Esophagus muscularis mucosa (tissue), 4 donors: ENCODE data around the gene CDHR5. TPM values are rescaled to one million over a fixed set of nuclear protein-coding genes. Genes with fewer than 3 reads are reported as not detected.

Experiments used
- DNase-seq: peaks from one replicate; pipeline ENCODE4 v3.0.0-alpha.2; 2017; ENCODE audit errors: extremely low spot score
- H3K27ac ChIP-seq, 4 donors: fragments of 200-600 bp; sonication (generic); replicated peaks in 1 of 4; 1 replicate in 3 of 4; 2 replicates in 1 of 4; pipeline ENCODE4 v1.5.1; 2016 to 2019; ENCODE audit warnings: mild to moderate bottlenecking in 1 of 4
- H3K27me3 ChIP-seq, 4 donors: fragments of 200-600 bp; sonication (generic); one replicate each; pipeline versions ENCODE4 v1.5.1 to v1.6.0; 2016 to 2019
- H3K36me3 ChIP-seq, 4 donors: fragments of 200-600 bp; sonication (generic); one replicate each; pipeline ENCODE4 v1.5.1; 2016 to 2019
- H3K4me1 ChIP-seq, 4 donors: fragments of 200-600 bp; sonication (generic); one replicate each; pipeline ENCODE4 v1.5.1; 2016 to 2019
- H3K4me3 ChIP-seq, 4 donors: fragments of 200-600 bp; sonication (generic); 1 replicate in 2 of 4; 2 replicates in 2 of 4; pipeline ENCODE4 v1.5.1; 2016 to 2019; ENCODE audit warnings: mild to moderate bottlenecking in 4 of 4, moderate library complexity in 1 of 4
- H3K9me3 ChIP-seq, 4 donors: fragments of 200-600 bp; sonication (generic); 1 replicate in 3 of 4; 2 replicates in 1 of 4; pipeline ENCODE4 v1.5.1; 2016 to 2019
- CTCF ChIP-seq, 3 experiments: fragments of 200-600 bp in 2 of 3; fragments of 450-650 bp in 1 of 3; sonication (generic) in 2 of 3; IDR thresholded peaks; one replicate each; pipeline ENCODE4 v1.5.1; 2017 to 2019; ENCODE audit warnings: antibody characterized with exemption in 3 of 3, mild to moderate bottlenecking in 2 of 3, moderate library complexity in 1 of 3
- EP300 ChIP-seq: sonication (generic); formaldehyde crosslinking; IDR thresholded peaks from one replicate; pipeline ENCODE4 v1.6.1; 2017; ENCODE audit warnings: antibody characterized with exemption
- POLR2A ChIP-seq: fragments of 450-650 bp; IDR thresholded peaks from one replicate; pipeline ENCODE4 v1.6.1; 2017; ENCODE audit warnings: antibody characterized with exemption, moderate library complexity, mild to moderate bottlenecking, low read depth
- POLR2AphosphoS5 ChIP-seq, 2 donors: sonication (generic); formaldehyde crosslinking; IDR thresholded peaks; one replicate each; pipeline ENCODE4 v1.6.1; 2017; ENCODE audit warnings: antibody characterized with exemption in 2 of 2
- WGBS: methylation state at CpG from one replicate; pipeline ENCODE4 v1.1.5; 2018; 5-methylcytosine and 5-hydroxymethylcytosine counted together
- intact Hi-C: fragments of 100-400 bp; cut with DNase I; formaldehyde crosslinking; loops from one replicate; pipeline ENCODE4 v1.15.1; 2023
- total RNA-seq, 4 donors: library from RNA; depleted of rRNA; stranded (reverse); fragments of >200 nt; gene quantifications; one replicate each; pipeline versions ENCODE4 v1.1.0 to v1.2.1, GENCODE V29; 2016

Gene CDHR5
- total RNA-seq, 4 donors from 2014 or later: 1.3 TPM; not detected in 3

DNA sequence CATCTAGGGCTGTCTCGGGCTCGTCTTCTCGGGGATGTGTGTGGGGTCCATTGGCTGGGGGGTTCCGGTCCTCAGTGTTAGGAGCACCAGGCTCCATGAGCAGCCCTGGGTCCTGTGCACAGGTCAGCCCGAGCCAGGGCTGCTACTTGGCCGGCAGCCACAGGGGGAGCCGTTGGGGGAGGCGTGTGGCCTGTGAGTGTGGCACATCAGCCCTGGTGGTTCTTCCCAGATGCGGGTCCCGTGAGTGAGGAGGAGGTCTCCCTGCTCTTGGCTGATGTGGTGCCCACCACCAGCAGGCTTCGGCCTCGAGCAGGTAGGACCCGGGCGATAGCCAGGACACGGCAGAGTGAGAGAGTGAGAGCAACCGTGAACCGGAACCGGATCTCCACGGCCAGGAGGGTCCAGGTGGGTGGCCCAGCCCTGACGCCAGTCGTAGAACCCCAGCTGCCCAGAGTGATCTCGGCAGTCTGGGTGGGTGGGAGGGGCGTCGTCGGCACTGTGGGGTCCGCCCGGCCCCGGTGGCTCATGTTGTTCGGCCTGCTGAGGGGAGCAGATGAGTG lies 27.5 kb downstream of the CDHR5 start:
- H3K36me3 ChIP-seq: peaks cover 79 to 100% (median 99%) of the 10 kb centered on the region in 4 donors
- DNase-seq: no peak
- intact Hi-C loops: no loop called here
- no peaks in the 10 kb centered on the region for H3K27me3 ChIP-seq
- no peak overlapping the region for H3K4me3 ChIP-seq
- H3K27ac ChIP-seq: no peak overlapping the region
- no peaks in the 10 kb centered on the region for H3K4me1 ChIP-seq
- 92% methylated on average over 15 of the region's 29 CpGs for WGBS
- no peaks in the 10 kb centered on the region for H3K9me3 ChIP-seq
- TF ChIP-seq CTCF (IDR thresholded peaks at IDR 0.05) (no peak), POLR2AphosphoS5 (IDR thresholded peaks at IDR 0.05) (no peak), EP300 (no peak), POLR2A (no peak)

GRCh38 chr11:596374-596773 lies 28.4 kb downstream of the CDHR5 start:
- Histone ChIP-seq H3K4me3 (no peak overlapping the region), H3K27ac (no peak overlapping the region), H3K27me3 (no peaks in the 10 kb centered on the region), H3K9me3 (no peaks in the 10 kb centered on the region), H3K36me3 (peaks cover 75 to 100% (median 98%) of the 10 kb centered on the region in 4 donors), H3K4me1 (no peaks in the 10 kb centered on the region)
- TF ChIP-seq EP300: no peak
- TF ChIP-seq POLR2AphosphoS5 (IDR thresholded peaks at IDR 0.05): no peak
- no peak for TF ChIP-seq POLR2A
- no peak for TF ChIP-seq CTCF (IDR thresholded peaks at IDR 0.05)
- intact Hi-C loops: no loop called here
- no peak for DNase-seq
- 89% methylated on average over 6 of the region's 10 CpGs for WGBS

DNA sequence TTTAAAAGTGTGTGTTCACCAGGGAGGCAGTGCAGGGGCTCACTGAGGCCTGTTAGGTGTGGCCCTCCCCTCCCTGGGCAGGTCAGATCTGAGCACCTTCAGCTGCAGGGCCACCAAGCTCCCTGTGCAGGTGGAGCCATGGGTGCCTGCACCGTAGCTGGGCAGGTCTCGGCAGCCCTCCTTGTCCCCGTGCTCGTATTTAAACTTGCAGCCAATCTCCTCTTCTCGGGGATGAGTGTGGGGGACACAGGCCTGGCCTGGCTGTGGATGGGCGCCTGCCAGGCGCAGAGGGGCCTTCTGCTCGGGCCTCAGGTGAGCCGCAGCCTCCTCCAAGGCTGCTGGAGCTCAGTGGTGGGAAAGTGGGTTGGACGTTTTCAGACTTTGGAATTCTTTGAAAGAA lies 29.4 kb downstream of the CDHR5 start:
- Histone ChIP-seq H3K9me3 (no peaks in the 10 kb centered on the region), H3K27me3 (no peaks in the 10 kb centered on the region), H3K27ac (no peak overlapping the region), H3K4me3 (no peak overlapping the region), H3K4me1 (no peaks in the 10 kb centered on the region), H3K36me3 (peaks cover 79 to 100% (median 98%) of the 10 kb centered on the region in 4 donors)
- WGBS: 81% methylated on average over 10 of the region's 10 CpGs
- TF ChIP-seq EP300 (no peak), CTCF (IDR thresholded peaks at IDR 0.05) (no peak), POLR2A (no peak), POLR2AphosphoS5 (IDR thresholded peaks at IDR 0.05) (no peak)
- intact Hi-C loops: no loop called here
- DNase-seq: no peak

GRCh38 chr11:593347-593746 lies 31.4 kb downstream of the CDHR5 start:
- Histone ChIP-seq H3K9me3 (no peaks in the 10 kb centered on the region), H3K36me3 (peaks cover 77 to 100% (median 99%) of the 10 kb centered on the region in 4 donors), H3K27me3 (no peaks in the 10 kb centered on the region), H3K4me1 (no peaks in the 10 kb centered on the region), H3K27ac (no peak overlapping the region), H3K4me3 (no peak overlapping the region)
- no peak for DNase-seq
- intact Hi-C loops: no loop called here
- WGBS: 90% methylated on average over 21 of the region's 21 CpGs
- TF ChIP-seq POLR2AphosphoS5 (IDR thresholded peaks at IDR 0.05) (no peak), POLR2A (no peak), EP300 (no peak), CTCF (IDR thresholded peaks at IDR 0.05) (no peak)

DNA sequence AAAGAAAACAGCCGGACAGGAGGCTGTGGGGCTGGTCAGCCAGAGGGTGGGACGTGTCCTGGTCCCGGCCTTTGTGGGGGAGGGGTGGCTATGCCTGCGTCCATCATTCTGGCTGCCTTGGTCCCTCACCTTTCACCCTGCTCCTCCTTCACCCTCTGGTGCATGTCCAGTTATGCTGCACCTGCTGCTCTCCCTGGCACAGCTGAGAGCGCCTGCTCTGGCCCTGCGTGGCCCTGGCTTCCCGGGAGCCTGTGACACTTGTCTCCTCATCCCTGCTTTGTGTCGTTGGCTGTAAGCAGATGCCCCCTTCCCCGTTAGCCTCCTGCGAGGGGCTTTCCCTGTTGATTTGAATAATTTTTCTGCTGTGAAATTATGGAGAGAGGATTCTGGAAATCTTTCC lies 31.8 kb downstream of the CDHR5 start:
- no peak for DNase-seq
- H3K4me1 ChIP-seq: no peaks in the 10 kb centered on the region
- no peak overlapping the region for H3K4me3 ChIP-seq
- intact Hi-C loops: no loop called here
- no peaks in the 10 kb centered on the region for H3K27me3 ChIP-seq
- no peaks in the 10 kb centered on the region for H3K9me3 ChIP-seq
- H3K36me3 ChIP-seq: peaks cover 76 to 100% (median 99%) of the 10 kb centered on the region in 4 donors
- no peak overlapping the region for H3K27ac ChIP-seq
- TF ChIP-seq EP300 (no peak), POLR2AphosphoS5 (IDR thresholded peaks at IDR 0.05) (no peak), POLR2A (no peak), CTCF (IDR thresholded peaks at IDR 0.05) (no peak)
- WGBS: 85% methylated on average over 10 of the region's 10 CpGs
